ENCODE results near the gene CACNA2D3. TPM values are rescaled to one million over a fixed set of nuclear protein-coding genes. Genes with fewer than 3 reads are reported as not detected.

Gene CACNA2D3
- total RNA-seq, 1 donor from 2014 or later = 0.70 TPM

- H4K20me1 ChIP-seq (ENCODE audit: insufficient read depth, low read length) = no peaks in the 10 kb centered on the region
- H2AFZ ChIP-seq (ENCODE audit: low read depth, low read length) = no peak overlapping the region
- H3K27me3 ChIP-seq (ENCODE audit: insufficient read depth, low read length) = no peaks in the 10 kb centered on the region
- no peak for FAIRE-seq
- H3K9ac ChIP-seq (ENCODE audit: low read length) = no peak overlapping the region
- no peaks in the 10 kb centered on the region for H3K4me1 Mint-ChIP-seq (ENCODE audit: low read depth, unreplicated experiment)
- no peaks in the 10 kb centered on the region for H3K36me3 Mint-ChIP-seq (ENCODE audit: low read depth, unreplicated experiment)
- no peak for TF ChIP-seq EZH2 (IDR thresholded peaks at IDR 0.05; ENCODE audit: insufficient read depth, low read length)
- TF ChIP-seq CTCF (IDR thresholded peaks at IDR 0.05; ENCODE audit: insufficient read depth, low read depth, low read length) = no peak
- H3K4me2 ChIP-seq (ENCODE audit: low read length) = no peak overlapping the region
- peaks cover 7% of the 10 kb centered on the region for H3K9me3 Mint-ChIP-seq (ENCODE audit: unreplicated experiment)
- no peak overlapping the region for H3K4me3 ChIP-seq (ENCODE audit: insufficient read depth, low read depth, low read length)
- no peaks in the 10 kb centered on the region for H3K36me3 ChIP-seq (ENCODE audit: insufficient read depth, low read length)
- H3K27me3 Mint-ChIP-seq (ENCODE audit: low read depth, unreplicated experiment) = no peaks in the 10 kb centered on the region
- no peak overlapping the region for H3K27ac ChIP-seq (ENCODE audit: low read depth, low read length)
- no peaks in the 10 kb centered on the region for H3K79me2 ChIP-seq (ENCODE audit: insufficient read depth, low read length)
- no peak overlapping the region for H3K4me3 Mint-ChIP-seq (ENCODE audit: unreplicated experiment)
- H3K4me1 ChIP-seq (ENCODE audit: insufficient read depth, low read length) = no peaks in the 10 kb centered on the region
- no peak overlapping the region for H3K27ac Mint-ChIP-seq (ENCODE audit: unreplicated experiment)
- DNase-seq (ENCODE audit: low read depth) = no peak
- H3K9me3 ChIP-seq (ENCODE audit: insufficient read depth, low read depth, low read length) = no peaks in the 10 kb centered on the region
Measured at GRCh38 chr3:54801977-54802376, 679.6 kb downstream of the CACNA2D3 start.

GRCh38 chr3:54810401-54810800, 688.0 kb downstream of the CACNA2D3 start:
- Histone ChIP-seq H3K79me2 (ENCODE audit: insufficient read depth, low read length) (no peaks in the 10 kb centered on the region), H3K27ac (ENCODE audit: low read depth, low read length) (no peak overlapping the region)
- no peak for FAIRE-seq

More at GRCh38 chr3:54810401-54810800, 688.0 kb downstream of the CACNA2D3 start:
- H3K36me3 Mint-ChIP-seq (ENCODE audit: low read depth, unreplicated experiment) = no peaks in the 10 kb centered on the region
- no peaks in the 10 kb centered on the region for H3K9me3 ChIP-seq (ENCODE audit: insufficient read depth, low read depth, low read length)
- no peak overlapping the region for H3K27ac Mint-ChIP-seq (ENCODE audit: unreplicated experiment)
- peaks cover 8% of the 10 kb centered on the region for H3K4me1 Mint-ChIP-seq (ENCODE audit: low read depth, unreplicated experiment)
- DNase-seq (ENCODE audit: low read depth) = no peak
- H3K4me1 ChIP-seq (ENCODE audit: insufficient read depth, low read length) = no peaks in the 10 kb centered on the region
- no peak overlapping the region for H3K9ac ChIP-seq (ENCODE audit: low read length)
- H3K4me3 ChIP-seq (ENCODE audit: insufficient read depth, low read depth, low read length) = no peak overlapping the region
- H3K27me3 ChIP-seq (ENCODE audit: insufficient read depth, low read length) = peaks cover 2% of the 10 kb centered on the region
- no peak overlapping the region for H2AFZ ChIP-seq (ENCODE audit: low read depth, low read length)
- H3K4me3 Mint-ChIP-seq (ENCODE audit: unreplicated experiment) = no peak overlapping the region
- peaks cover 2% of the 10 kb centered on the region for H3K27me3 Mint-ChIP-seq (ENCODE audit: low read depth, unreplicated experiment)
- no peak for TF ChIP-seq EZH2 (IDR thresholded peaks at IDR 0.05; ENCODE audit: insufficient read depth, low read length)
- no peak for TF ChIP-seq CTCF (IDR thresholded peaks at IDR 0.05; ENCODE audit: insufficient read depth, low read depth, low read length)
- no peaks in the 10 kb centered on the region for H3K36me3 ChIP-seq (ENCODE audit: insufficient read depth, low read length)
- no peaks in the 10 kb centered on the region for H4K20me1 ChIP-seq (ENCODE audit: insufficient read depth, low read length)
- H3K4me2 ChIP-seq (ENCODE audit: low read length) = no peak overlapping the region
- peaks cover 1% of the 10 kb centered on the region for H3K9me3 Mint-ChIP-seq (ENCODE audit: unreplicated experiment)
